A549 (cell line): ENCODE measurements around the gene PCDH18. TPM values are rescaled to one million over a fixed set of nuclear protein-coding genes. Genes with fewer than 3 reads are reported as not detected.

Experiments
- ATAC-seq, 2 experiments: fragments of 200-7000 bp in 1 of 2; fragments of >200 bp in 1 of 2; cut with Nextera tagmentation in 1 of 2; cut with Tn5 transposase in 1 of 2; 3 replicates each; pipeline versions ENCODE4 v1.8.0 to v1.9.1; 2018 to 2020; ENCODE audit warnings: mild to moderate bottlenecking in 1 of 2, moderate library complexity in 1 of 2
- CTCF ChIA-PET: fragments of 300-600 bp; sonication (Branson Sonifier 250); formaldehyde crosslinking; extraction: SDS; loops from one replicate; lab custom pipeline; 2021; ENCODE audit warnings: antibody characterized with exemption, inconsistent platforms; lab: Yijun Ruan, JAX
- POLR2A ChIA-PET: fragments of 350-600 bp; formaldehyde crosslinking; extraction: SDS; loops from one replicate; lab custom pipeline; 2021; ENCODE audit warnings: antibody characterized with exemption, inconsistent platforms; lab: Yijun Ruan, JAX
- DNase-seq, 2 experiments: peaks; one replicate each; pipeline versions ENCODE4 v3.0.0 to v3.0.0-alpha.2; 2011 to 2016; ENCODE audit warnings: low read depth in 1 of 2, low spot score in 1 of 2
- FAIRE-seq: peaks from 2 replicates; lab custom pipeline; 2011; peaks lifted over from hg19 to GRCh38; lab: Jason Lieb, UNC
- H3K27ac ChIP-seq, 2 experiments: fragments of >200 bp; sonication (Bioruptor Twin); formaldehyde crosslinking; 3 replicates each; pipeline ENCODE4 v1.5.1; 2016 to 2017
- H3K4me1 ChIP-seq: fragments of >200 bp; sonication (Bioruptor Twin); formaldehyde crosslinking; 3 replicates; pipeline ENCODE4 v1.6.1; 2016
- H3K4me2 ChIP-seq: fragments of >200 bp; sonication (Bioruptor Twin); formaldehyde crosslinking; 3 replicates; pipeline ENCODE4 v1.6.1; 2016
- H3K4me3 ChIP-seq: fragments of >200 bp; sonication (Bioruptor Twin); formaldehyde crosslinking; 3 replicates; pipeline ENCODE4 v1.5.1; 2016
- H3K9me3 ChIP-seq: fragments of >200 bp; sonication (Bioruptor Twin); formaldehyde crosslinking; 3 replicates; pipeline ENCODE4 v1.6.1; 2016
- EHMT2 ChIP-seq: fragments of 200-600 bp; sonication (generic); IDR thresholded peaks from 2 replicates; pipeline ENCODE4 v1.6.1; 2016; ENCODE audit warnings: antibody characterized with exemption, low read depth, mild to moderate bottlenecking, moderate library complexity
- EP300 ChIP-seq, 2 experiments: fragments of >200 bp; sonication (Bioruptor Twin); formaldehyde crosslinking; IDR thresholded peaks; 2 replicates in 1 of 2; 3 replicates in 1 of 2; pipeline ENCODE4 v1.6.1; 2016 to 2017
- ESRRA ChIP-seq: fragments of 150-350 bp; IDR thresholded peaks from 2 replicates; pipeline ENCODE4 v1.6.1; 2014; ENCODE audit warnings: mild to moderate bottlenecking, low read length, borderline replicate concordance
- JUN ChIP-seq, 2 experiments: fragments of >200 bp; sonication (Bioruptor Twin); formaldehyde crosslinking; IDR thresholded peaks; 2 replicates in 1 of 2; 3 replicates in 1 of 2; pipeline ENCODE4 v1.6.1; 2016 to 2017
- KDM5A ChIP-seq: fragments of 200-600 bp; sonication (generic); IDR thresholded peaks from 2 replicates; pipeline ENCODE4 v1.6.1; 2016; ENCODE audit warnings: antibody characterized with exemption, mild to moderate bottlenecking
- MAZ ChIP-seq: fragments of 150-350 bp; IDR thresholded peaks from 2 replicates; pipeline ENCODE4 v1.6.1; 2014; ENCODE audit warnings: antibody characterized with exemption, low read depth, low read length, borderline replicate concordance
- POLR2A ChIP-seq: IDR thresholded peaks from 2 replicates; pipeline ENCODE4 v1.6.1; 2012; ENCODE audit warnings: mild to moderate bottlenecking, low read length
- RFX5 ChIP-seq: fragments of 450-650 bp; IDR thresholded peaks from 2 replicates; pipeline ENCODE4 v1.7.1; 2014; ENCODE audit warnings: antibody characterized with exemption, mild to moderate bottlenecking, moderate library complexity
- SREBF2 ChIP-seq: fragments of 450-650 bp; IDR thresholded peaks from 2 replicates; pipeline ENCODE4 v1.6.1; 2014; ENCODE audit warnings: mild to moderate bottlenecking, moderate library complexity
- TP53 ChIP-seq: fragments of 250-450 bp; sonication (Bioruptor Pico); IDR thresholded peaks from 2 replicates; pipeline ENCODE4 v1.5.0; 2021; ENCODE audit warnings: mild to moderate bottlenecking, moderate library complexity
- ZC3H11A ChIP-seq: fragments of 450-650 bp; IDR thresholded peaks from 2 replicates; pipeline ENCODE4 v1.6.1; 2014; ENCODE audit warnings: antibody characterized with exemption, mild to moderate bottlenecking
- ZFP36 ChIP-seq: fragments of 450-650 bp; IDR thresholded peaks from 2 replicates; pipeline ENCODE4 v1.6.1; 2014; ENCODE audit warnings: borderline replicate concordance; ENCODE audit not compliant: partially characterized antibody
- ZSCAN20 ChIP-seq: fragments of 250-450 bp; sonication (Bioruptor Pico); IDR thresholded peaks from 2 replicates; pipeline ENCODE4 v1.8.0; 2022; ENCODE audit warnings: mild to moderate bottlenecking, moderate library complexity
- WGBS: methylation state at CpG from one replicate; pipeline ENCODE4 v1.1.6; 2017; ENCODE audit errors: missing lambda C conversion rate; 5-methylcytosine and 5-hydroxymethylcytosine counted together
- polyA plus RNA-seq, 4 experiments: library from polyadenylated mRNA; depleted of rRNA in 3 of 4; stranded (reverse); fragments of >200 nt; fragmentation: RNase III in 1 of 4; extraction: RNeasy Plus Mini Kit Qiagen cat#74134 plus additional on column Dnase treatment in 1 of 4; gene quantifications; 2 replicates in 3 of 4; 3 replicates in 1 of 4; pipeline ENCODE4 v1.2.3, GENCODE V29; 2011 to 2017
- TF ChIP-seq, protein P1 (sequence below): fragments of 200-600 bp; sonication (generic); IDR thresholded peaks from 2 replicates; pipeline ENCODE4 v1.6.1; 2016; ENCODE audit warnings: antibody characterized with exemption, mild to moderate bottlenecking, moderate library complexity
- TF ChIP-seq, protein P2 (sequence below): IDR thresholded peaks from 2 replicates; pipeline ENCODE4 v1.6.1; 2012
- TF ChIP-seq, protein P3 (sequence below): fragments of >200 bp; sonication (Bioruptor Twin); formaldehyde crosslinking; IDR thresholded peaks from 3 replicates; pipeline ENCODE4 v1.5.1; 2016

The PCDH18 gene
- polyA plus RNA-seq, 2 of the 4 experiments (the other 2 are of a cell fraction) = 0.04 TPM; not detected in 1

DNA sequence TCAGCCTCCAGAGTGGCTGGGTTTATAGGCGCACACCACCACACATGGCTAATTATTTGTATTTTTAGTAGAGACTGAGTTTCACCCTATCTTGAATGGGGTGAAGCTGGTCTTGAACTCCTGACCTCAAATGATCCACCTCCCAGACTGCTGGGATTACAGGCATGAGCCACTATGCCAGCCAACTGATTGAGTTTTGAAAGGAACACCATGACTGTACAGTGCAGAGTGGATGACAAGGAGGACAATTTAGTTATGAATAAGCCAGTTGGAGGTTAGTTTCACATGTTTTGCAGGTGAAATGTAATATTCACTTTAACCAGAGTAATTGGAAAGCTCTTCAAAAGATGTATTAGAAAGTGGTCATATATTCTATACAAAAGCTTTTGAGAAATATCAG lies 60.8 kb downstream of the PCDH18 start:
- Histone ChIP-seq H3K27ac (no peak overlapping the region), H3K4me2 (no peak overlapping the region), H3K4me1 (no peaks in the 10 kb centered on the region), H3K9me3 (no peaks in the 10 kb centered on the region), H3K4me3 (no peak overlapping the region)
- ChIA-PET POLR2A (no interaction called here), CTCF (no interaction called here)
- ATAC-seq (no peak), DNase-seq (no peak), FAIRE-seq (no peak)
- TF ChIP-seq, protein P1, sequence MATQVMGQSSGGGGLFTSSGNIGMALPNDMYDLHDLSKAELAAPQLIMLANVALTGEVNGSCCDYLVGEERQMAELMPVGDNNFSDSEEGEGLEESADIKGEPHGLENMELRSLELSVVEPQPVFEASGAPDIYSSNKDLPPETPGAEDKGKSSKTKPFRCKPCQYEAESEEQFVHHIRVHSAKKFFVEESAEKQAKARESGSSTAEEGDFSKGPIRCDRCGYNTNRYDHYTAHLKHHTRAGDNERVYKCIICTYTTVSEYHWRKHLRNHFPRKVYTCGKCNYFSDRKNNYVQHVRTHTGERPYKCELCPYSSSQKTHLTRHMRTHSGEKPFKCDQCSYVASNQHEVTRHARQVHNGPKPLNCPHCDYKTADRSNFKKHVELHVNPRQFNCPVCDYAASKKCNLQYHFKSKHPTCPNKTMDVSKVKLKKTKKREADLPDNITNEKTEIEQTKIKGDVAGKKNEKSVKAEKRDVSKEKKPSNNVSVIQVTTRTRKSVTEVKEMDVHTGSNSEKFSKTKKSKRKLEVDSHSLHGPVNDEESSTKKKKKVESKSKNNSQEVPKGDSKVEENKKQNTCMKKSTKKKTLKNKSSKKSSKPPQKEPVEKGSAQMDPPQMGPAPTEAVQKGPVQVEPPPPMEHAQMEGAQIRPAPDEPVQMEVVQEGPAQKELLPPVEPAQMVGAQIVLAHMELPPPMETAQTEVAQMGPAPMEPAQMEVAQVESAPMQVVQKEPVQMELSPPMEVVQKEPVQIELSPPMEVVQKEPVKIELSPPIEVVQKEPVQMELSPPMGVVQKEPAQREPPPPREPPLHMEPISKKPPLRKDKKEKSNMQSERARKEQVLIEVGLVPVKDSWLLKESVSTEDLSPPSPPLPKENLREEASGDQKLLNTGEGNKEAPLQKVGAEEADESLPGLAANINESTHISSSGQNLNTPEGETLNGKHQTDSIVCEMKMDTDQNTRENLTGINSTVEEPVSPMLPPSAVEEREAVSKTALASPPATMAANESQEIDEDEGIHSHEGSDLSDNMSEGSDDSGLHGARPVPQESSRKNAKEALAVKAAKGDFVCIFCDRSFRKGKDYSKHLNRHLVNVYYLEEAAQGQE = no peak
- TF ChIP-seq EHMT2 (no peak), ZSCAN20 (CRISPR knock-in tag) (no peak), SREBF2 (no peak), ESRRA (no peak), ZC3H11A (no peak), MAZ (no peak)
- TF ChIP-seq, protein P2, sequence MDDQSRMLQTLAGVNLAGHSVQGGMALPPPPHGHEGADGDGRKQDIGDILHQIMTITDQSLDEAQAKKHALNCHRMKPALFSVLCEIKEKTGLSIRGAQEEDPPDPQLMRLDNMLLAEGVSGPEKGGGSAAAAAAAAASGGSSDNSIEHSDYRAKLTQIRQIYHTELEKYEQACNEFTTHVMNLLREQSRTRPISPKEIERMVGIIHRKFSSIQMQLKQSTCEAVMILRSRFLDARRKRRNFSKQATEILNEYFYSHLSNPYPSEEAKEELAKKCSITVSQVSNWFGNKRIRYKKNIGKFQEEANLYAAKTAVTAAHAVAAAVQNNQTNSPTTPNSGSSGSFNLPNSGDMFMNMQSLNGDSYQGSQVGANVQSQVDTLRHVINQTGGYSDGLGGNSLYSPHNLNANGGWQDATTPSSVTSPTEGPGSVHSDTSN = no peak
- 60% methylated on average over 1 of the region's 1 CpG for WGBS

DNA sequence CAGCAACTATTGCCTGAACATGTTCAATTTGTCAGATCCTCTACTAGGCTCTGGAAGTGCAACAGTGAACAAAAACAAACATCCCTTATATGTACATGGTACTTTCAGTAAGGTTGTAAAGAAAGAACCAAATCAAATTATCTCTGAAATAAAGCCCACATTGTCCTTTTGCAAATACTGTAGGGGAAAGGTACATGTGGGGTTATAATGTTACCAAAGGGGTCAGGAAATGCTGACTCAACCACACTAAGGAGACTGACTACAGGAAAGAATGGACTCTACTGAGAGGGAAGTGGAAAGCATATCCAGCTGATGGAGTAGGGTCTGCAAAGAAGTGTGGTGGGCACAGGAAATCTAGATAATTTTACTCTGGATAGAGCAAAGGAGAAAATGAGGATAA lies 61.5 kb downstream of the PCDH18 start:
- FAIRE-seq = no peak
- H3K9me3 ChIP-seq = no peaks in the 10 kb centered on the region
- no peaks in the 10 kb centered on the region for H3K4me1 ChIP-seq
- POLR2A ChIA-PET = no interaction called here
- no peak for ATAC-seq
- H3K27ac ChIP-seq = no peak overlapping the region
- DNase-seq = no peak
- TF ChIP-seq, protein P1 = no peak
- TF ChIP-seq POLR2A (no peak), ZSCAN20 (CRISPR knock-in tag) (no peak), JUN (IDR thresholded peaks at IDR 0.05) (no peak), ZFP36 (no peak), ESRRA (no peak), EP300 (IDR thresholded peaks at IDR 0.05) (no peak), RFX5 (no peak), KDM5A (no peak), TP53 (no peak), ZC3H11A (no peak), SREBF2 (no peak)
- TF ChIP-seq, protein P3, sequence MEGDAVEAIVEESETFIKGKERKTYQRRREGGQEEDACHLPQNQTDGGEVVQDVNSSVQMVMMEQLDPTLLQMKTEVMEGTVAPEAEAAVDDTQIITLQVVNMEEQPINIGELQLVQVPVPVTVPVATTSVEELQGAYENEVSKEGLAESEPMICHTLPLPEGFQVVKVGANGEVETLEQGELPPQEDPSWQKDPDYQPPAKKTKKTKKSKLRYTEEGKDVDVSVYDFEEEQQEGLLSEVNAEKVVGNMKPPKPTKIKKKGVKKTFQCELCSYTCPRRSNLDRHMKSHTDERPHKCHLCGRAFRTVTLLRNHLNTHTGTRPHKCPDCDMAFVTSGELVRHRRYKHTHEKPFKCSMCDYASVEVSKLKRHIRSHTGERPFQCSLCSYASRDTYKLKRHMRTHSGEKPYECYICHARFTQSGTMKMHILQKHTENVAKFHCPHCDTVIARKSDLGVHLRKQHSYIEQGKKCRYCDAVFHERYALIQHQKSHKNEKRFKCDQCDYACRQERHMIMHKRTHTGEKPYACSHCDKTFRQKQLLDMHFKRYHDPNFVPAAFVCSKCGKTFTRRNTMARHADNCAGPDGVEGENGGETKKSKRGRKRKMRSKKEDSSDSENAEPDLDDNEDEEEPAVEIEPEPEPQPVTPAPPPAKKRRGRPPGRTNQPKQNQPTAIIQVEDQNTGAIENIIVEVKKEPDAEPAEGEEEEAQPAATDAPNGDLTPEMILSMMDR = no peak
- TF ChIP-seq, all 56 proteins: peak for 0
- no peak overlapping the region for H3K4me2 ChIP-seq
- no peak overlapping the region for H3K4me3 ChIP-seq
- CTCF ChIA-PET = no interaction called here
